LNCAP (cell line): ENCODE results near the gene ANAPC16.

Experiments
- TF ChIP-seq, protein P1 (sequence below): fragments of 450-650 bp; IDR thresholded peaks from 2 replicates; pipeline ENCODE4 v1.5.1; 2017; ENCODE audit warnings: mild to moderate bottlenecking

The ANAPC16 gene

DNA sequence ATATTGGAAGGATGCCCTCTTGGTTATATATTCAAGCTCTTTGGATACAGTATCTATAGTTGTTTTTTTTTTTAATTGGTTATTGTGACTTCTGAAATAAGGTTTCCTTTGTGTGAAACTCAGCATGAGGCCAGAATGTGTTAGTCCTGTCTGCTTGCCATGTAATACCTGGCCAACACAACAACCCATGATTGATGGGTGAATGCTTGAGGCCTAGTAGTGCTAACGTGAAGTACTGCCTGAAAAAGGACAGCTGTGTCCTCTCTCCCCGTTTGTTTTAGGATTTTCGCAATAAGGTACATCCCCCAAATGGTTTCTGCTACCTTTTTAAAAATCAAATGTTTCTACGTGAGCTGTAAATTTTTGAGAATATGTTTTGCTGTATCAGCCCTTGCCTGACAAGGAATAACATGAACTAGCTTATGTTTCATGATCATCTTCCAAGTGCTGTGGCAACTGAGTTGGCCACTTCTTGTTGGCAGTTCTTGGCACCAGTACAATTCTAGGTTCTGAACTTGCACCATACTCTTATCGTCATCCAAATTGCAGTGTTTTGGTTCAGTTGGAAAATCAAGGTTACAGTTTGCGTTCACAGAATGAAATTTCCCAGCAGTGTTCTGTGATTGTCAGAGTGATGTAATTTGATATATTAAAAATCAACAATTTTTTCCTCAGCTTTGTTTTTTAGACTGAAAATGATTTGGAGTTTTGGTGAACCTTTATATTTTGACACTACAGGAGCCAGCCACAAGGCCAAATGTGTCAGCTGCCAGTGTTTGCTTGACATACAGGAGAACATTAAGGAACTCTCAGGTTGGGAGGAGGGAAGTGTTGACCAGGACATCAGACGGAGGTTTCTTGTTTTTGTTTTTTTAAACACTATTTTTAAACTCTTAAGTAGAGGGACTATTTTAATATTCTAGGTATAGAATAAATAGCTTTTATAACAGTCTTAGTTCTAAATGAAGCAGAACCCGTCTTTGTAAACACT lies 13.7 kb downstream of the ANAPC16 start:
- TF ChIP-seq, protein P1, sequence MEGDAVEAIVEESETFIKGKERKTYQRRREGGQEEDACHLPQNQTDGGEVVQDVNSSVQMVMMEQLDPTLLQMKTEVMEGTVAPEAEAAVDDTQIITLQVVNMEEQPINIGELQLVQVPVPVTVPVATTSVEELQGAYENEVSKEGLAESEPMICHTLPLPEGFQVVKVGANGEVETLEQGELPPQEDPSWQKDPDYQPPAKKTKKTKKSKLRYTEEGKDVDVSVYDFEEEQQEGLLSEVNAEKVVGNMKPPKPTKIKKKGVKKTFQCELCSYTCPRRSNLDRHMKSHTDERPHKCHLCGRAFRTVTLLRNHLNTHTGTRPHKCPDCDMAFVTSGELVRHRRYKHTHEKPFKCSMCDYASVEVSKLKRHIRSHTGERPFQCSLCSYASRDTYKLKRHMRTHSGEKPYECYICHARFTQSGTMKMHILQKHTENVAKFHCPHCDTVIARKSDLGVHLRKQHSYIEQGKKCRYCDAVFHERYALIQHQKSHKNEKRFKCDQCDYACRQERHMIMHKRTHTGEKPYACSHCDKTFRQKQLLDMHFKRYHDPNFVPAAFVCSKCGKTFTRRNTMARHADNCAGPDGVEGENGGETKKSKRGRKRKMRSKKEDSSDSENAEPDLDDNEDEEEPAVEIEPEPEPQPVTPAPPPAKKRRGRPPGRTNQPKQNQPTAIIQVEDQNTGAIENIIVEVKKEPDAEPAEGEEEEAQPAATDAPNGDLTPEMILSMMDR, result no peak

DNA sequence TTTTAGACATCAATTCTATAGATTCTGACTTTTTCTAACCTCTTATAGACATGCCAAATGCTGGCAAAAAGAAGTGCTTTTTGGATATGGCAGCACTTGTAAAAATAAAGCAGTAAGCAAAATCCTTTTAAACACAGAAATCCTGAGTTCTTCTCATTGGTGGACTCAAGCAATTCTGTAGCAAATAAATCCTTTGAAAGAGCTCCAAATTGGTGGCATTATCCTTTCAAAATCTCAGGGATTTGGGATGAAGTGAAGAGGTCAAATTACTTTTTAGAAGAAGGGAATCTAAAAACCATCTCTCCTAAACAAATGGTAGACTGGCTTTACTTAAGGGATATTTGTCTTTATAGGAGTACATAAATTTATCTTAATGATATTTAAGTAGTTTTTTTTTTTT lies 17.8 kb downstream of the ANAPC16 start:
- TF ChIP-seq, protein P1, result no peak

DNA sequence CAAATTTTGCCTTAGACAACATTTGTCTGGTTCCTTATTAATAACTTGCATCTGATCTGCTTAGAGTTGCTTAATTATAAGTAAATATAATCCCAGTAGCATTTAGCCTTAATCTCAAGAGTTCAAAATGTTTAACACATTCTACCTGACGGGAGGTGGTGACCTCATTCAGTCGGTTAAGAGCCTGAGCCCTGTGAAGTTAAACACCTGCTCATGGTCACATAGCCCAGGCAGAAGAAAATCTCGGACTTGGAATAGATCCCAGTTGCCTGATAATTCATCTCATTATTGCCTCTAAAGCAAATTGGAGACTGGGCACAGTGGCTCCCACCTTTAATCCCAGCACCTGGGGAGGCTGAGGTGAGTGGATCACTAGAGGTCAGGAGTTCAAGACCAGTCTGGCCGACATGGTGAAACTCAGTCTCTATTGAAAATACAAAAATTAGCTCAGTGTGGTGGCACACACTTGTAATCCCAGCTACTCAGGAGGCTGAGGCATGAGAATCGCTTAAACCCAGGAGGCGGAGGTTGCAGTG lies 18.8 kb downstream of the ANAPC16 start:
- TF ChIP-seq, protein P1, result no peak

DNA sequence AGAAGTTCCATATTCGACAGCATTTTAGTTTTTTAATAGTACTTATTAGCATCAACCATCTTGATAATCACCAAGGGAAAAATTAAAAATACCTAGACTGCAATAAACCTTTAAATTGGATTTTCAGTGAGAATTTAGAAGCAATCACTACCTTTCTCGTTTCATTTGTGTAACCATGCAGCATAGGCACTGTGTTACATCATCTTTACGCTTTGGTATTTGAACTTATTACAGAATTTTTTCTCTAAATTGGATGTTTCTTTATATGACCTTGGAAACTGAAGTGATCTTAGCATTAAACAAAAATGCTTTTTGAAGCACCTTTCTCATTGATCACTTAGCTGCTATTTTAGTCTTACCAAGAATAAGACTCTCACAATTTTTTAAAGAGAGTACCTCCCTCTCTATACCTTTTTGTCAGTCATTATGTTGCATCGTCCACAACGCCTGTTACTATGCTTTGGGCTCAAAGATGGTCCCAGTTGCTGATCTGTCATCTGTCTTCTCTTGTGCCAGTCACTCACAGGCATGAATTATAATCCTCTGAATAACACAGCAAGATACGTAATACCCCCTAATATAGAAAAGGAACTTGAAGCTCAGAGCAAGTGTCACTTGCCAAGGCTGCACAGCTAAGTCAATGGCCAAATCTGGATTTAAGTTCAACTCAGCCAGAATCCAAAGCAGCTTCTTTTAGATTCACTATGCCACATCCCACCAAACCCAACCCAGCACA lies 19.9 kb downstream of the ANAPC16 start:
- TF ChIP-seq, protein P1, result no peak

DNA sequence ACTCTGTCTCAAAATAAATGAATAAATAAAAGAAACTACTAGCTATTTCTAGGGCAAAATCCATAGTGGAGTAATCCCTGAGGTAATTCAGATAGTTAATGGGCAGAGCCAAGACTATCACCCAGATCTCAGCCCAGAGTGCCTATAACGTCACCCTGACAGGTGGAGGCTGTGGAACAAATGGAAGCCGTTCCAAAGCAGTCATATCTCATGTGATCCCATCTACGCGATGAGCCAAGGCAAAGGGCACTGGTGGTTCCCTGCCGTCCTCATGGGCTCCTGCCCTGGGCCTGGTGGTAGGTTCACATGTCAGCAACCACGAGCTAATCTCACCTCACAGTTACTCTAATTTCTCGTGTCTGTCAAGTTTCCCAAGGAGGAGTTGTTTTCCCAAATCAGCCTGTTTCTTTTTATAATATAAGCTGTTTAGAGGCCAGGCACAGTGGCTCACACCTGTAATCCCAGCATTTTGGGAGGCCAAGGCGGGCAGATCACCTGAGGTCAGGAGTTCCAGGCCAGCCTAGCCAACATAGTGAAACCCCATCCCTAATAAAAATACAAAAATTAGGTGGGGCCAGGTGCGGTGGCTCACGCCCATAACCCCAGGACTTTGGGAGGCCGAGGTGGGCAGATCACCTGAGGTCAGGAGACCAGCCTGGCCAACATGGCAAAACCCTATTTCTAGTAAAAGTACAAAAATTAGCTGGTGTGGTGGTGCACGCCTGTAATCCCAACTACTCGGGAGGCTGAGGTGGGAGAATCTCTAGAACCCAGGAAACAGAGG lies 22.8 kb downstream of the ANAPC16 start:
- TF ChIP-seq, protein P1, result no peak

DNA sequence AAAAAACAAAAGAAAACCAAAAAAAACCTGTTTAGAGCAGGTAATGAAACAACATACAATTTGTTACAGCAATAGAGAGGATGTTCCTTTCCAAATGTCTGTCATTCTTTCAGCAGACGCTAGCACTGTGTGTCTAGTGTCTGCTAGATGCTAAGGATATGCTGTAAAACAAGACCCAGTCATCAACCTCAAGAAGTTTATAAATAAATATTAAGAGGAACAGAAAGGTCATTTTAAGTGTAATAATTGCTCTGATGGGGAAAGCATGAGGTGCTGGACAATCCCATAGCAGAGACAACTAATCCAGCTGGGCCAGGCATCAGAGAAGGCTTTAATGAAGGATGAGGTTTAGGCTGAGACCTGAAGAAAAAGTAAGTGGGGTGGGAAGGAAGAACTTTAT lies 23.6 kb downstream of the ANAPC16 start:
- TF ChIP-seq, protein P1, result no peak

DNA sequence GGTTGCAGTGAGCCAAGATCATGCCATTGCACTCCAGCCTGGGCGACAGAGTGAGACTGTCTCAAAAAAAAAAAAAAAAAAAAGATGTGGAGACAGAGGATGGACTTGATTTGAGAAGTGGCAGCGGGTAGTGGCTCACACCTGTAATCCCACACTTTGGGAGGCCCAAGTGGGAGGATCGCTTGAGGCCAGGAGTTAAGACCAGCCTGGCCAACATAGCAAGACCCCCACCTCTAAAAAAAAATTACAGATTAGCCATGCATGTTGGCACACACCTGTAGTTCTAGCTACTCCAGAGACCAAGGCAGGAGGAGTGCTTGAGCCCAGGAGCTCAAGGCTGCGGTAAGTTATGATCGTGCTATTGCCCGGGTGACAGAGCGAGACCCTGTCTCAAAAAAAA lies 24.6 kb downstream of the ANAPC16 start:
- TF ChIP-seq, protein P1, result no peak
